Keratinocyte (primary cell): Measurements from ENCODE around the gene INAFM1.

Experiments
- CTCF ChIP-seq, 3 experiments: IDR thresholded peaks in 1 of 3; conservative IDR thresholded peaks in 1 of 3; optimal IDR thresholded peaks in 1 of 3; 2 replicates in 2 of 3; 3 replicates in 1 of 3; pipeline versions ENCODE3 to v1.5.1; 2011; ENCODE audit warnings: low read length in 3 of 3, mild to moderate bottlenecking in 3 of 3, moderate library complexity in 2 of 3, control low read depth in 1 of 3, inconsistent platforms in 1 of 3; ENCODE audit not compliant: insufficient read depth in 2 of 3; ENCODE audit errors: extremely low read depth in 1 of 3
- EZH2 ChIP-seq: IDR thresholded peaks from one replicate; pipeline ENCODE4 v1.6.1; 2012; ENCODE audit warnings: inconsistent platforms, mild to moderate bottlenecking, low read length, moderate library complexity

GRCh38 chr19:47284324-47284899, 9.7 kb downstream of the INAFM1 start:
- TF ChIP-seq CTCF (optimal IDR thresholded peaks at IDR 0.05 in 1 of 3, IDR thresholded peaks at IDR 0.05 in 1 of 3, conservative IDR thresholded peaks at IDR 0.05 in 1 of 3; ENCODE audit: extremely low read depth in 1 of 3, insufficient read depth in 2 of 3, low read length in 3 of 3) = peak; percentile 26 to 86 (median 70)
- no peak for TF ChIP-seq EZH2
